ENCODE measurements around the gene TPM2.

- TF ChIP-seq SIN3A (IDR thresholded peaks at IDR 0.05; ENCODE audit: borderline replicate concordance, insufficient read depth, low read length) (no peak), TAF1 (IDR thresholded peaks at IDR 0.05; ENCODE audit: borderline replicate concordance, insufficient read depth, low read length) (no peak)
Measured at GRCh38 chr9:35712762-35713400, 23.2 kb upstream of the TPM2 start.

Measured in PFSK-1 (cell line).